NCI-H1092 treated with DMSO at 0.1 percent for 48 hours (cell line): ENCODE measurements around the gene C16orf96.

Source experiments
- DNase-seq: peaks from one replicate; lab custom pipeline; 2025; lab: John Stamatoyannopoulos, UW

Gene C16orf96

DNA sequence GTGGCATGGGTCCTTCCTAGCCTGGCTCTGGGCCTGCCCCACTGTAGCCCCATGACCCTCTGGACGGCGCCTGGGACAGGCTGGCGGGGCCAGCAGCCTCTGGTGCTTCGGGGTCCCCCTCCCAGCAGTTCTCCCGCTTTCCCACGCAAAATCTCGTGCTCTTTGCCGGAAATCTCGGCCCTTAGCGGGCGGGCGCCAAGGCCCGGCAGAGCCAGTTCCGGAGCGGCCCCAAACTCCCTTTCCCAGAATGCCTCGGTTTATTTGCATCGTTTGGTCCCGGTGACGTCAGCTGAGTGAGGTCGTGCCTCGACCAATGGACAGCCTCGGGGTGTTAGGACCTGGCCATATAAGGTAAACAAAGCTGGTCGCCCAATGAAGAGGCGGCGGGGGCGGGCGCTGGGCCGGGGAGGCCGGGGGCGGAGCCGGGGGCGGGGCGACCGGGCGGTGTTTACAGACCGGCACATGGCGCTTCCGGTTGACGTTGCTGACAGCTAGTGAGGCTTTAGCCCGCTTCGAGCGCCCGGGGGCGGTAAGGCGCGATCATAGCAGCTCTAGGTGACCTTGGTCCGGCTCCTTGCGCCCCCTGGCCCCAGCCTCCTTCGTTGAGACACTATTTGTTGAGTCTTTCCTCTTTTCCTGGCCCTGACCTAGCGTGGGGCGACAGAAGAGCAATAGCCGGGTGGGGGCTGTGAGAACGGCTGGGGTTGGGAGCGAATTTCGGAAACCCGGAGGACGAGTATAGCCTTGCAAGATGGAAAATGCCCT, 60.1 kb downstream of the C16orf96 start:
- DNase-seq, result peak; percentile 99

GRCh38 chr16:4617880-4618279, 61.7 kb downstream of the C16orf96 start:
- DNase-seq, result no peak

DNA sequence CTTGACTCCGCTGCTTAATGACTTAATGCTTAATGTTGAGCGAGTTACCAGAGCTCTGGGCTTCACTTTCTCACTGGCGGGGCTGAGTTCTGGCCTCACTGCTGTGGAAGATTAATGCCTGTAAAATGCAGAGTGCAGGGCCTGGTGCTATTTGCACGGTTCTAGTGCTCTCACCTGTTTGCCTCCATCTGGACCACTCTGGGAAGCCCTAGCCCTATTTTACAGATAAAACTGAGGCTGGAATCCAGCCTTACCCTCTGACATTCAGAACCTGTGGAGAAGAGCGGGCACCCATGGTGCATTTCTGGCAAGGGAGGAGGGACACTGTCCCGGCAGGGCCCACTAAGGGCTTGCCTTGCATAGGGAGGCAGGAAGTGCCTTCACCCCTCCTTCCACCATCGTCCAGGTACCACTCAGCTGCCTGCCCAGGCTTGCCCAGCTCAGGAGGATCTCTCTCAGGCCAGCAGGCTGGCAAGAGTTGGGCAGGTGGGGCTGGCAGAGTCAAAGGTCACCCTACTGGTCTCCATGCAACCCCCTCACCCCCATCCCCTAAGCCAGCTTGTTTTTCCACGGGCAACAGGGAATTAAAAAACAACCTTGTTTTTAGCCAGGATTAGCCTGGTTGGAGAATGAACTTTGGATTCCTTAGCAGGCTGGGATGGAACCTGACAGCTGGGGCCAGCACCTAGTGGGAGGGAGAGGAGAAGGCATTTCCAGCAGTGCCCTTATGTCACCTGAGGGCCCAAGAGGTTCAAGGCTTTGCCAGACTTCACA, 62.7 kb downstream of the C16orf96 start:
- DNase-seq, result no peak

DNA sequence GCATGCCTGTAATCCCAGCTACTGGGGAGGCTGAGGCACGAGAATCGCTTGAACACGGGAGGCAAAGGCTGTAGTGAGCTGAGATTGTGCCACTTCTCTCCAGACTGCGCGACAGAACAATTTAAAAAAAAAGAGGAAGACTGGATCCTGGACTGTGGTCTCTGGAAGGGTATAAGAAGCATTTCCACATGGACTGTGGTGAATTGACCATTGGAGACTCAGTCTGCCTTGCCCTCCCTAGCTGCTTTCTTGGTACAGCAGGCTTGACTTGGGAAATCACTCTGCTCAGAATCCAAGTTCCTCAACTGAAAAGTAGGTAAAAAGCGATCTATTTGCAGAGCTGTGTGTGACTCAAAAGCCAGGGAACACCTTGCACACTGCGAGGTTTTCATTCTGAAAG, 67.5 kb downstream of the C16orf96 start:
- no peak for DNase-seq

DNA sequence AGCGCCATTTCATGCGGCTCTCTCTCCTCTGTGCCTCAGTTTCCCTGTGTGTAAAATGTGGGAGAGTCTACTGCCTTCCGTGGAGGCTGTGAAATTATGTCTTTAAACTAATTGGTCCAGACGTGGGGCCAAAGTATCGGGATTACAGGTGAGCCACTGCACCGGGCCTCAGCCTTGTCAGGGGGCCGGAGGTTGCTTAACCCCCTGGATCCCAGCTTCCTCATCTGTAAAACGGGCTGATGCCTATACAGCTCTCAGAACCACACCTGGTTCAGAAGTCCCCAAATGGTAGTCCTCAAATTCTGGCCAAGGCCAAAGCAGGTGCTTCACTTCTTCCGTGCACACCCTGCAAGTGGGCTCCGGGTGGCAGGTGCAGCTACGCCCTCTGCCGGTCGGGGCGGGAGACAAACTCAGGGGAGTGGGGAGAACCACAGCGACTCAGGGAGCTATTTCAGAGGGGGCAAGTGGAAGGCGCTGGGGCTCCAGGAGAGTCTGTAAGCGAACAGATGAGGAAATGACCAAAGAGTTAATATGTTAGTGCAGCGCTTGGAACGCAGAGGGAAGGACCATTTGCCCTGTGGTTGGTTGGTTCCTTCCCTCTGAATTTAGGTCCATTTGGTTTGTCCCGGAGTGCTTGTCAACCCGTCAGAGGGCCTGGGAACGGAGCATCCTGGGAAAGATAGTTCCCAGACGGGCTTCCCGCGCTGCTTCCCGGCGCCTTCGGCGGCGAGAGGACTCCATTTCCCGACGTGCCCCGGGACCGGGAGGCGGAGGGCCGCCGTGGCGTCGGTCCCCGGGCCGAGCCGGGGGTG, 68.1 kb downstream of the C16orf96 start, which contains the start of gene MGRN1:
Gene MGRN1, plus strand, starts transcription at position 812 of the 812 bp plus-strand sequence. CDS start 135 bp downstream, outside the sequence.
- DNase-seq, result peak; percentile 97

DNA sequence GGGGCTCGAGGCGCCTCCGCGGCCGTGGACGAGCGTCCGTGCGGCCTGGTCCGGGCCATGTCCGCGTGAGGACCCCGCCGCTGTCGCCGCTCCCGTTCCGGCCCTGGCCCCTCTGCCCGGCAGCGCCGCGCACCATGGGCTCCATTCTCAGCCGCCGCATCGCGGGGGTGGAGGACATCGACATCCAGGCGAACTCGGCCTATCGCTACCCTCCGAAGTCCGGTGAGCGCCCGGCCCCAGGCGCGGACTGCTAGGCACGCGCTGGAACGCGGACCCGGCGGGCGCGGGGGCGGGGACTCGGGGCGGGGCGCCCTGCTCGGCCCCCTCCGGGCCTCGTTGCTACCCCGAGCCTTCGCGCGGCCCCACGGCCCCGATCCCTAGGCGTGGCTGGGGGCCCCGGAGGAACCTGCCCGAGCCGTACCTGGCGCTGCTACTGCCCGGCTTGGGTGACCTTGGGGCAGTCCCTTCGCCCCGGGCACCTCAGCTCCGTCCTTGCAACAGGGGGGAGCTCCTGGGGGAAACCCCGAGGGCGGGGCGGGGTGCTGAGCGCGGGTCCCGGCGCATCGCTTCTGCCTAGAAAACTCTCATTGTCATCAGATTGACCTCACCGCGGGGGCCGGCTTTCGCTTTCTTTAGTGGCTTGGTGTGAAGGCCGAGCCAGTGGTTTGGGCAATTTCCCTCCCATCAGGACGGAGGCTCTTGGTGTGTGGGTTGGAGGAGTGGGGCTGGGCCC, 68.9 kb downstream of the C16orf96 start:
- peak; percentile 56 for DNase-seq

DNA sequence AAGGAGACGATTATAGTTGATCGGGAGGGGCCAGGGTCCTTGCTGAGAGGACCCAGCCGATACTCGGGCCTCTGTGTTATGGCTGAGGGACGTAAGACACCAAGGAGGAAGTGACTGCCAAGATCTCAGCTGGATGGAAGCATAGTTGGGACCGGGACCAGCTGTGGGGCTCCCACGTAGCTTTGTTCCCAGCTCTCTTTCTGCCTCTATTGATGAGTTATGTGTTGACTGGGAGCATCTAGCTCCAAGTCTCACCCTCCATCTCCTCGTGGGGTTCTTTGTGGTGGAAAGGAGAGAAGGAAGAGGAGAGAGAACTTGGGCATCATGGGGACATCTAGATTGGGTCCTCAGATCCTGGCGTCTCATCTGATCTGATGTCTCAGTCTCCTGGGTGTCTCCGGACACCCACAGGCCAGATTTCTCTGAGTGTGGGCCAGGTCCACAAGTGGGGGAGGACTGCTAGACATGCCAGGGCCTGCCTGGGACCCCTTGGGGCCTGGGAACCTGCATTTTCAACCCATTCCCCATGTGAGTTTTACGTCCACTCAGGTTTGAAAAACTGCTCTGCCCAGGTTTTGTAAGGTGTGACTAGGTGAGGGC, 69.5 kb downstream of the C16orf96 start:
- DNase-seq, result no peak

- DNase-seq, result no peak
Measured at GRCh38 chr16:4626396-4626795, 70.3 kb downstream of the C16orf96 start.

- DNase-seq, result no peak
Measured at GRCh38 chr16:4628283-4628682, 72.1 kb downstream of the C16orf96 start.

DNA sequence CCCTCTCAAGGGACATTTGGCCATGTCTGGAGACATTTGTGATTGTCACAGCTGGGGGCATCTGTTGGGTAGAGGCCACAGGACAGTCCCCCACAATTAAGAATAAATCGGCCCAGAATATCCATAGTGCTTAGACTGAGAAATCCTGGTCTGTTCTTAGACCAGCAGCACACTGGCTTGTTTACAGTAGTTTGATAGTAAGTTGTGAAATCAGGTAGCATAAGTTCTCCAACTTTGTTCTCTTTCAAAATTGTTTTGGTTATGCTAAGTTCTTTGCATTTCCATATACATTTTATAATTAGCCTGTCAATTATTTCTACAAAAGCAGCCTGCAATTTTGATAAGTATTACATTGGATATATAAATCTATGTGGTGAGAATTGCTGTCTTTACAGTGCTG, 75.3 kb downstream of the C16orf96 start:
- no peak for DNase-seq

- DNase-seq, result no peak
Measured at GRCh38 chr16:4633910-4634635, 77.9 kb downstream of the C16orf96 start.

DNA sequence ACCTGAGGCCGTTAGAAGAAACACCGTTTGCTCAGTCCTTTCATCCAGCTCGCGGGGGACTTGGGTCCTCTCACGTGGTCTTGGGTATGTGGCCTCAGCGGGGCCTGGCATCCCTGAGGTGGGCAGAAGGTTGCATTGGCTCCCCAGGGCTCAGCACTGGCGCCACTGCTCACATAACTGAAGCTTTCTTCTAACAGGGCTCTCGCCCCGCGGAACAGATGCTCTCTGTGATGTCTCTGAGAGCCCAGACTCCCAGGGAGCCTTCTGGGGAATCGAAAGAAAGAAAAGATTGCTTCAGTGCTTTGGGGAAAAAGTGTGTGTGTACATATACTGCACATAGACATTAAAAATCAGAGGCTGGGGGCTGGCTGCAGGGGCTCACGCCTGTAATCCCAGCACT, 78.6 kb downstream of the C16orf96 start:
- no peak for DNase-seq

DNA sequence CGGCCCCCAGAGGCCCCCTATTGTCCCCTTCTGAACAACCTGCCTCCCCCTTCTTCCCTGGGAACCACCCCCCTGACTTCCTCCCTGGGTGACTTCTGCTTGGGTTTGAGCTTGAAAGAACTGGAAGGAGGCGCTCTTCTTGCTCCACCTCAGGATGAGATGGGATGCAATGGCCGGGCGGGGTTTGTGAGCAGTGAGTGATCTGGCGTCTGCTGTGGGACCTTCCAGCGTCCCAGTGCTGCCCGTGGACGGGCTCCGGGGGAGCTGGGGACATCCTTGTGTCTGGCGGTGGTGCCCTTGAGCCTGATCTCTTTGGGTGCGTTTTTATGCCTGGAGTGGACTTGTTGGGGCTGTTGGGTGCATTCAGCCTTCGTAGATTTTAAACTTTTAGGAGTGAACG, 80.1 kb downstream of the C16orf96 start:
- no peak for DNase-seq

- DNase-seq, result no peak
Measured at GRCh38 chr16:4637501-4638166, 81.5 kb downstream of the C16orf96 start.

- no peak for DNase-seq
Measured at GRCh38 chr16:4639899-4640509, 83.9 kb downstream of the C16orf96 start.

DNA sequence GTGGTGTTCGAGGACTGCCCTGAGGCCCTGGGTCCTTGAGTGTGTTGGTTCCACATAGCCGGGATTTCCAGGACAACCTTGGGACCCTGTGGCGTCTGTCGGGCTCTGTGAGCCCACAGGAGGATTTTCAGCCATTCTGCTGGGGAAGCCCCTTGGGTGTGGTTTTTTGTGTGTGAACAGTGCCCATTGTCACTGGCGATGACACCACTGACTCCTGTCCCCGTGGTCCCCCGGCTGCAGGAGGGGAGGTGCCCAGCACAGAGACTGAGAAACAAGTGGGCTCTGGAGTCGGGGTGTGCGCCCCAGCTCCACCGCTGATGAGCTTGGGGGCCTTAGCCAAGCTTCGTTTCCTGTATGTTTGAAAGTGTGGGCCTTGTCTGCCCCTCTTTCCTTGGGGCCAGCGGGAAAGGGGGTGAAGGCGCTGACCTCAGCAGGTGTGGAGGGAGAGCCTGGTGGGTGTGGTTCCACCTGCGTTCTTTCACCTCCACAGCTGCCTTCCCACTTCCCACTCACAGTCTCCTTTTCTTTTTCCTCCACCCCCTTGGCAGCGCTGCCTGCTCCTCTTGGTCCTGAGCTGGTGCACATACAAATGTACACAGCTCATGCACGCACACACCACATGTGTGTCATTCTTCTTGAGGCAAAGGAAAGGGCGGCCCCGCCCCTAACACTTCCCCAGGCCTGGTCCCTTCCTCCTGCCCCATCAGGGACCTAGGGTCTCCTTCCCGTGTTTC, 84.6 kb downstream of the C16orf96 start:
- no peak for DNase-seq

GRCh38 chr16:4641306-4641687, 85.2 kb downstream of the C16orf96 start:
- DNase-seq, result no peak

DNA sequence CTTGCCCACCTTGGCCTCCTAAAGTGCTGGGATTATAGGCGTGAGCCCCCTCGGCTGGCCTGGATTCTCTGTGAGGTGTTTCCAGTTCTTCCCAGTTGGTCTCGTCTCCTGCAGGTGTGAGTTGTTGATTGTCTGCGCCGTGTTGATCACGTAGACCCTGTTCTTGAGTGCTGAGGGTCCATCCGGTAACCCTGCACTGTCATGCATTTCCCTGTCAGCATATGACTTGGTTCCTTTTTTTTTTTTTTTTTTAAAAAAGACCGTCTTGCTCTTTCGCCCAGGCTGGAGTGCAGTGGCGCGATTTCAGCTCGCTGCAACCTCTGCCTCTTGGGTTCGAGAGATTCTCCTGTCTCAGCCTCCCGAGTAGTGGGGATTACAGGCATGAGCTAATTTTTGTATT, 85.8 kb downstream of the C16orf96 start:
- no peak for DNase-seq
